ENCODE measurements around the gene RBM4. TPM values are rescaled to one million over a fixed set of nuclear protein-coding genes. Genes with fewer than 3 reads are reported as not detected.

Gene RBM4
- total and polyA plus RNA-seq, 9 of the 15 experiments (the other 6 are each of a cell fraction or from before 2014, with no cell fraction given) = 81.6 to 233 (median 122) TPM

DNA sequence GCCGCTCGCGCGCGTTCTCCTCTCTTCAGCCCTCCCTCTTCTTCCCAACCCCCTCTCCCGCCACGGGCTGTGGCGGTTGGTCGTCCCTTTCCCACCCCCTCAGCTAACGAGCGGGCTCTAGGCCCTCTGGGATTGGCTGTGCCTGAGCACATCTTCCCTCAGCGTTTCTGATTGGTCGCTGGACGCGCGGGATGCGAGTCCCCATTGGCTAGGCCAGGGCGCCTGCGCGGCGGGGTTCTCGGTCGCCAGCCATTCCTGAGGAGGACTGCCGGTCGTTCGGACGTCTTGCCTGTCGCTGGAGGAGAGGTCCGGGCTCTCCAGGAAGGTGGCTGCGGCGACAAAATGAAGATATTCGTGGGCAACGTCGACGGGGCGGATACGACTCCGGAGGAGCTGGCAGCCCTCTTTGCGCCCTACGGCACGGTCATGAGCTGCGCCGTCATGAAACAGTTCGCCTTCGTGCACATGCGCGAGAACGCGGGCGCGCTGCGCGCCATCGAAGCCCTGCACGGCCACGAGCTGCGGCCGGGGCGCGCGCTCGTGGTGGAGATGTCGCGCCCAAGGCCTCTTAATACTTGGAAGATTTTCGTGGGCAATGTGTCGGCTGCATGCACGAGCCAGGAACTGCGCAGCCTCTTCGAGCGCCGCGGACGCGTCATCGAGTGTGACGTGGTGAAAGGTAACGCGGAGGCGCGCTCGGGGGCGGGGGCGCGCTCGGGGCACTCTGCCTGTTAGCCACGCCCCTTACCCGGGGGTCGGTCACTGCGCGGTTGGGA is 21.9 kb upstream of the RBM4 start, which contains the start of gene RBM14 (continued):
- TF ChIP-seq, protein P1, sequence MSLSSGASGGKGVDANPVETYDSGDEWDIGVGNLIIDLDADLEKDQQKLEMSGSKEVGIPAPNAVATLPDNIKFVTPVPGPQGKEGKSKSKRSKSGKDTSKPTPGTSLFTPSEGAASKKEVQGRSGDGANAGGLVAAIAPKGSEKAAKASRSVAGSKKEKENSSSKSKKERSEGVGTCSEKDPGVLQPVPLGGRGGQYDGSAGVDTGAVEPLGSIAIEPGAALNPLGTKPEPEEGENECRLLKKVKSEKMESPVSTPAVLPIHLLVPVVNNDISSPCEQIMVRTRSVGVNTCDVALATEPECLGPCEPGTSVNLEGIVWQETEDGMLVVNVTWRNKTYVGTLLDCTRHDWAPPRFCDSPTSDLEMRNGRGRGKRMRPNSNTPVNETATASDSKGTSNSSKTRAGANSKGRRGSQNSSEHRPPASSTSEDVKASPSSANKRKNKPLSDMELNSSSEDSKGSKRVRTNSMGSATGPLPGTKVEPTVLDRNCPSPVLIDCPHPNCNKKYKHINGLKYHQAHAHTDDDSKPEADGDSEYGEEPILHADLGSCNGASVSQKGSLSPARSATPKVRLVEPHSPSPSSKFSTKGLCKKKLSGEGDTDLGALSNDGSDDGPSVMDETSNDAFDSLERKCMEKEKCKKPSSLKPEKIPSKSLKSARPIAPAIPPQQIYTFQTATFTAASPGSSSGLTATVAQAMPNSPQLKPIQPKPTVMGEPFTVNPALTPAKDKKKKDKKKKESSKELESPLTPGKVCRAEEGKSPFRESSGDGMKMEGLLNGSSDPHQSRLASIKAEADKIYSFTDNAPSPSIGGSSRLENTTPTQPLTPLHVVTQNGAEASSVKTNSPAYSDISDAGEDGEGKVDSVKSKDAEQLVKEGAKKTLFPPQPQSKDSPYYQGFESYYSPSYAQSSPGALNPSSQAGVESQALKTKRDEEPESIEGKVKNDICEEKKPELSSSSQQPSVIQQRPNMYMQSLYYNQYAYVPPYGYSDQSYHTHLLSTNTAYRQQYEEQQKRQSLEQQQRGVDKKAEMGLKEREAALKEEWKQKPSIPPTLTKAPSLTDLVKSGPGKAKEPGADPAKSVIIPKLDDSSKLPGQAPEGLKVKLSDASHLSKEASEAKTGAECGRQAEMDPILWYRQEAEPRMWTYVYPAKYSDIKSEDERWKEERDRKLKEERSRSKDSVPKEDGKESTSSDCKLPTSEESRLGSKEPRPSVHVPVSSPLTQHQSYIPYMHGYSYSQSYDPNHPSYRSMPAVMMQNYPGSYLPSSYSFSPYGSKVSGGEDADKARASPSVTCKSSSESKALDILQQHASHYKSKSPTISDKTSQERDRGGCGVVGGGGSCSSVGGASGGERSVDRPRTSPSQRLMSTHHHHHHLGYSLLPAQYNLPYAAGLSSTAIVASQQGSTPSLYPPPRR (CRISPR knock-in tag; IDR thresholded peaks at IDR 0.05; ENCODE audit: borderline replicate concordance) = peak; percentile 37; the same call in 1 of the 2 replicates
- TF ChIP-seq RAD51 (IDR thresholded peaks at IDR 0.05; ENCODE audit: borderline replicate concordance, low read depth) (no peak), ZBED1 (IDR thresholded peaks at IDR 0.05) (no peak), ZNF133 (CRISPR knock-in tag; IDR thresholded peaks at IDR 0.05) (no peak), NFXL1 (CRISPR knock-in tag; IDR thresholded peaks at IDR 0.05) (no peak), CBX5 (IDR thresholded peaks at IDR 0.05; ENCODE audit: borderline replicate concordance, low read depth) (no peak), TCFL5 (CRISPR knock-in tag; conservative IDR thresholded peaks at IDR 0.05) (0 out of 2 replicates have a peak, but pooled peaks have one; percentile 6), SP1 (CRISPR knock-in tag; IDR thresholded peaks at IDR 0.05) (peak; percentile 85), CBX3 (IDR thresholded peaks at IDR 0.05; ENCODE audit: borderline replicate concordance in 1 of 2, low read length in 2 of 2) (peak in 1 of 2 experiments; percentile 75; a peak in 1 of 3 replicates), ZNF507 (tag; conservative IDR thresholded peaks at IDR 0.05) (no peak)
- TF ChIP-seq, protein P2, sequence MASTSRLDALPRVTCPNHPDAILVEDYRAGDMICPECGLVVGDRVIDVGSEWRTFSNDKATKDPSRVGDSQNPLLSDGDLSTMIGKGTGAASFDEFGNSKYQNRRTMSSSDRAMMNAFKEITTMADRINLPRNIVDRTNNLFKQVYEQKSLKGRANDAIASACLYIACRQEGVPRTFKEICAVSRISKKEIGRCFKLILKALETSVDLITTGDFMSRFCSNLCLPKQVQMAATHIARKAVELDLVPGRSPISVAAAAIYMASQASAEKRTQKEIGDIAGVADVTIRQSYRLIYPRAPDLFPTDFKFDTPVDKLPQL (IDR thresholded peaks at IDR 0.05; ENCODE audit: extremely low read depth, insufficient read length) = no peak
- TF ChIP-seq, protein P3, sequence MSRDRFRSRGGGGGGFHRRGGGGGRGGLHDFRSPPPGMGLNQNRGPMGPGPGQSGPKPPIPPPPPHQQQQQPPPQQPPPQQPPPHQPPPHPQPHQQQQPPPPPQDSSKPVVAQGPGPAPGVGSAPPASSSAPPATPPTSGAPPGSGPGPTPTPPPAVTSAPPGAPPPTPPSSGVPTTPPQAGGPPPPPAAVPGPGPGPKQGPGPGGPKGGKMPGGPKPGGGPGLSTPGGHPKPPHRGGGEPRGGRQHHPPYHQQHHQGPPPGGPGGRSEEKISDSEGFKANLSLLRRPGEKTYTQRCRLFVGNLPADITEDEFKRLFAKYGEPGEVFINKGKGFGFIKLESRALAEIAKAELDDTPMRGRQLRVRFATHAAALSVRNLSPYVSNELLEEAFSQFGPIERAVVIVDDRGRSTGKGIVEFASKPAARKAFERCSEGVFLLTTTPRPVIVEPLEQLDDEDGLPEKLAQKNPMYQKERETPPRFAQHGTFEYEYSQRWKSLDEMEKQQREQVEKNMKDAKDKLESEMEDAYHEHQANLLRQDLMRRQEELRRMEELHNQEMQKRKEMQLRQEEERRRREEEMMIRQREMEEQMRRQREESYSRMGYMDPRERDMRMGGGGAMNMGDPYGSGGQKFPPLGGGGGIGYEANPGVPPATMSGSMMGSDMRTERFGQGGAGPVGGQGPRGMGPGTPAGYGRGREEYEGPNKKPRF (IDR thresholded peaks at IDR 0.05; ENCODE audit: low read depth, low read length) = no peak
- TF ChIP-seq, protein P4, sequence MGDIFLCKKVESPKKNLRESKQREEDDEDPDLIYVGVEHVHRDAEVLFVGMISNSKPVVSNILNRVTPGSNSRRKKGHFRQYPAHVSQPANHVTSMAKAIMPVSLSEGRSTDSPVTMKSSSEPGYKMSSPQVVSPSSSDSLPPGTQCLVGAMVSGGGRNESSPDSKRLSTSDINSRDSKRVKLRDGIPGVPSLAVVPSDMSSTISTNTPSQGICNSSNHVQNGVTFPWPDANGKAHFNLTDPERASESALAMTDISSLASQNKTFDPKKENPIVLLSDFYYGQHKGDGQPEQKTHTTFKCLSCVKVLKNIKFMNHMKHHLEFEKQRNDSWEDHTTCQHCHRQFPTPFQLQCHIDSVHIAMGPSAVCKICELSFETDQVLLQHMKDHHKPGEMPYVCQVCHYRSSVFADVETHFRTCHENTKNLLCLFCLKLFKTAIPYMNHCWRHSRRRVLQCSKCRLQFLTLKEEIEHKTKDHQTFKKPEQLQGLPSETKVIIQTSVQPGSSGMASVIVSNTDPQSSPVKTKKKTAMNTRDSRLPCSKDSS (IDR thresholded peaks at IDR 0.05; ENCODE audit: low read depth, partially characterized antibody) = no peak
- TF ChIP-seq, protein P5, sequence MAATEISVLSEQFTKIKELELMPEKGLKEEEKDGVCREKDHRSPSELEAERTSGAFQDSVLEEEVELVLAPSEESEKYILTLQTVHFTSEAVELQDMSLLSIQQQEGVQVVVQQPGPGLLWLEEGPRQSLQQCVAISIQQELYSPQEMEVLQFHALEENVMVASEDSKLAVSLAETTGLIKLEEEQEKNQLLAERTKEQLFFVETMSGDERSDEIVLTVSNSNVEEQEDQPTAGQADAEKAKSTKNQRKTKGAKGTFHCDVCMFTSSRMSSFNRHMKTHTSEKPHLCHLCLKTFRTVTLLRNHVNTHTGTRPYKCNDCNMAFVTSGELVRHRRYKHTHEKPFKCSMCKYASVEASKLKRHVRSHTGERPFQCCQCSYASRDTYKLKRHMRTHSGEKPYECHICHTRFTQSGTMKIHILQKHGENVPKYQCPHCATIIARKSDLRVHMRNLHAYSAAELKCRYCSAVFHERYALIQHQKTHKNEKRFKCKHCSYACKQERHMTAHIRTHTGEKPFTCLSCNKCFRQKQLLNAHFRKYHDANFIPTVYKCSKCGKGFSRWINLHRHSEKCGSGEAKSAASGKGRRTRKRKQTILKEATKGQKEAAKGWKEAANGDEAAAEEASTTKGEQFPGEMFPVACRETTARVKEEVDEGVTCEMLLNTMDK (IDR thresholded peaks at IDR 0.05; ENCODE audit: borderline replicate concordance, insufficient read depth, low read depth, low read length, poor library complexity, severe bottlenecking) = no peak
